ENCODE results near the gene SLC15A1.

Gene SLC15A1

GRCh38 chr13:98774776-98775175 is 22.3 kb upstream of the SLC15A1 start:
- Histone ChIP-seq H3K36me3 (ENCODE audit: control insufficient read depth in 2 of 2, insufficient read depth in 1 of 2, low read length in 2 of 2) (no peaks in the 10 kb centered on the region), H3K4me1 (ENCODE audit: control insufficient read depth, insufficient read depth, low read length) (no peaks in the 10 kb centered on the region), H3K27ac (ENCODE audit: extremely low read depth, low read depth, low read length) (no peak overlapping the region), H3K9me3 (ENCODE audit: control insufficient read depth, insufficient read depth, low read depth, low read length) (no peaks in the 10 kb centered on the region), H3K4me3 (ENCODE audit: low read depth, low read length) (no peak overlapping the region)
- no peak for TF ChIP-seq ZNF155 (tag by site-specific recombination; IDR thresholded peaks at IDR 0.05)
- TF ChIP-seq ZNF501 (tag by site-specific recombination; IDR thresholded peaks at IDR 0.05) = no peak
- no peak for TF ChIP-seq SP2 (tag by site-specific recombination; IDR thresholded peaks at IDR 0.05)
- TF ChIP-seq ZFP37 (tag by site-specific recombination; IDR thresholded peaks at IDR 0.05) = no peak
- TF ChIP-seq, protein P1, sequence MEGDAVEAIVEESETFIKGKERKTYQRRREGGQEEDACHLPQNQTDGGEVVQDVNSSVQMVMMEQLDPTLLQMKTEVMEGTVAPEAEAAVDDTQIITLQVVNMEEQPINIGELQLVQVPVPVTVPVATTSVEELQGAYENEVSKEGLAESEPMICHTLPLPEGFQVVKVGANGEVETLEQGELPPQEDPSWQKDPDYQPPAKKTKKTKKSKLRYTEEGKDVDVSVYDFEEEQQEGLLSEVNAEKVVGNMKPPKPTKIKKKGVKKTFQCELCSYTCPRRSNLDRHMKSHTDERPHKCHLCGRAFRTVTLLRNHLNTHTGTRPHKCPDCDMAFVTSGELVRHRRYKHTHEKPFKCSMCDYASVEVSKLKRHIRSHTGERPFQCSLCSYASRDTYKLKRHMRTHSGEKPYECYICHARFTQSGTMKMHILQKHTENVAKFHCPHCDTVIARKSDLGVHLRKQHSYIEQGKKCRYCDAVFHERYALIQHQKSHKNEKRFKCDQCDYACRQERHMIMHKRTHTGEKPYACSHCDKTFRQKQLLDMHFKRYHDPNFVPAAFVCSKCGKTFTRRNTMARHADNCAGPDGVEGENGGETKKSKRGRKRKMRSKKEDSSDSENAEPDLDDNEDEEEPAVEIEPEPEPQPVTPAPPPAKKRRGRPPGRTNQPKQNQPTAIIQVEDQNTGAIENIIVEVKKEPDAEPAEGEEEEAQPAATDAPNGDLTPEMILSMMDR (tag by site-specific recombination; IDR thresholded peaks at IDR 0.05) = no peak
- TF ChIP-seq SP3 (tag by site-specific recombination; IDR thresholded peaks at IDR 0.05) = no peak
- POLR2A ChIA-PET = no interaction called here
- CTCF ChIA-PET = interaction anchor here (0.9 kb wide), 1 partner anchor 161 kb away, joined by 3 read pairs; no protein-coding TSS in a partner anchor

DNA sequence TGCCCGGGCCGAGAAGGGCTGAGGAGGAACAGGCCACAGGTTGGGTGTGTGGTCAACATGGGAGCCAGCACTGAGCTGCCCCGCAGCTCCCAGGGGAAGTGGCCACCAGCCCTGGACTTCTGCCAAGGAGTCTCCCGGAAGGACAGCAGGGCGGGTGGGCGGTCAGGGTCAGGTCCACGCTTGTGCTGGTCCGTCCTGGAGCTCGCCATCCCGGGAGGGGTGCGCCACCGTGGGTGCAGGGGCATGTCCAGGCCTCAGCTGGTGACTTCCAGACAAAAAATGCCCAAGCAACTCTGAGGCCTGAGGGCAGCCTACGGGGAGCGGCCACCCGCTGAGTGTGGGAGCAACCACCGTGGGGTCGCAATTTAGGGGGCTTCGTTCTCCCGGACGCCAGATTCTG is 21.4 kb upstream of the SLC15A1 start:
- Histone ChIP-seq H3K9me3 (ENCODE audit: control insufficient read depth, insufficient read depth, low read depth, low read length) (no peaks in the 10 kb centered on the region), H3K27ac (ENCODE audit: extremely low read depth, low read depth, low read length) (no peak overlapping the region), H3K36me3 (ENCODE audit: control insufficient read depth in 2 of 2, insufficient read depth in 1 of 2, low read length in 2 of 2) (no peaks in the 10 kb centered on the region), H3K4me1 (ENCODE audit: control insufficient read depth, insufficient read depth, low read length) (no peaks in the 10 kb centered on the region), H3K4me3 (ENCODE audit: low read depth, low read length) (no peak overlapping the region)
- CTCF ChIA-PET = interaction anchor here (0.6 kb wide), 1 partner anchor 1990 kb away, joined by 3 read pairs; no protein-coding TSS in a partner anchor
- POLR2A ChIA-PET = no interaction called here
- TF ChIP-seq YY1 (tag by site-specific recombination; IDR thresholded peaks at IDR 0.05) = no peak
- TF ChIP-seq, protein P2, sequence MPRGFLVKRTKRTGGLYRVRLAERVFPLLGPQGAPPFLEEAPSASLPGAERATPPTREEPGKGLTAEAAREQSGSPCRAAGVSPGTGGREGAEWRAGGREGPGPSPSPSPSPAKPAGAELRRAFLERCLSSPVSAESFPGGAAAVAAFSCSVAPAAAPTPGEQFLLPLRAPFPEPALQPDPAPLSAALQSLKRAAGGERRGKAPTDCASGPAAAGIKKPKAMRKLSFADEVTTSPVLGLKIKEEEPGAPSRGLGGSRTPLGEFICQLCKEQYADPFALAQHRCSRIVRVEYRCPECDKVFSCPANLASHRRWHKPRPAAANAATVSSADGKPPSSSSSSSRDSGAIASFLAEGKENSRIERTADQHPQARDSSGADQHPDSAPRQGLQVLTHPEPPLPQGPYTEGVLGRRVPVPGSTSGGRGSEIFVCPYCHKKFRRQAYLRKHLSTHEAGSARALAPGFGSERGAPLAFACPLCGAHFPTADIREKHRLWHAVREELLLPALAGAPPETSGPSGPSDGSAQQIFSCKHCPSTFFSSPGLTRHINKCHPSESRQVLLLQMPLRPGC (tag by site-specific recombination; IDR thresholded peaks at IDR 0.05) = no peak
- TF ChIP-seq ZNF664 (tag by site-specific recombination; IDR thresholded peaks at IDR 0.05) = no peak
- TF ChIP-seq ZNF768 (tag by site-specific recombination; IDR thresholded peaks at IDR 0.05) = no peak
- no peak for TF ChIP-seq ZNF692 (tag by site-specific recombination; IDR thresholded peaks at IDR 0.05)
- no peak for TF ChIP-seq ZNF184 (tag by site-specific recombination; IDR thresholded peaks at IDR 0.05)
- no peak for TF ChIP-seq ZFHX2 (tag by site-specific recombination; conservative IDR thresholded peaks at IDR 0.05)
- no peak for TF ChIP-seq ZNF146 (tag by site-specific recombination; IDR thresholded peaks at IDR 0.05)
- no peak for TF ChIP-seq ZNF426 (tag by site-specific recombination; IDR thresholded peaks at IDR 0.05)
- no peak for TF ChIP-seq ZNF324 (tag by site-specific recombination; IDR thresholded peaks at IDR 0.05)
- no peak for TF ChIP-seq ZFP69B (tag by site-specific recombination; IDR thresholded peaks at IDR 0.05)
- TF ChIP-seq ZNF530 (tag by site-specific recombination; IDR thresholded peaks at IDR 0.05; ENCODE audit: low read depth) = no peak
- no peak for TF ChIP-seq PRDM4 (tag by site-specific recombination; IDR thresholded peaks at IDR 0.05)
- TF ChIP-seq ZNF248 (tag by site-specific recombination; IDR thresholded peaks at IDR 0.05) = no peak

Data from HEK293 (cell line).